HG02571 (cell line): ENCODE measurements around the gene DCXR.

Experiments used
- ATAC-seq: cut with Tn5 transposase; IDR thresholded peaks from one replicate; pipeline ENCODE4 v1.9.1; 2021; ENCODE audit warnings: mild to moderate bottlenecking, moderate library complexity; ENCODE audit not compliant: unreplicated experiment

The DCXR gene

GRCh38 chr17:82037092-82037888 is at the start of gene DCXR:
TSS of gene DCXR (minus strand) at chr17:82037697. CDS start at chr17:82037682, 15 bp downstream.
- ATAC-seq, result peak; percentile 84

DNA sequence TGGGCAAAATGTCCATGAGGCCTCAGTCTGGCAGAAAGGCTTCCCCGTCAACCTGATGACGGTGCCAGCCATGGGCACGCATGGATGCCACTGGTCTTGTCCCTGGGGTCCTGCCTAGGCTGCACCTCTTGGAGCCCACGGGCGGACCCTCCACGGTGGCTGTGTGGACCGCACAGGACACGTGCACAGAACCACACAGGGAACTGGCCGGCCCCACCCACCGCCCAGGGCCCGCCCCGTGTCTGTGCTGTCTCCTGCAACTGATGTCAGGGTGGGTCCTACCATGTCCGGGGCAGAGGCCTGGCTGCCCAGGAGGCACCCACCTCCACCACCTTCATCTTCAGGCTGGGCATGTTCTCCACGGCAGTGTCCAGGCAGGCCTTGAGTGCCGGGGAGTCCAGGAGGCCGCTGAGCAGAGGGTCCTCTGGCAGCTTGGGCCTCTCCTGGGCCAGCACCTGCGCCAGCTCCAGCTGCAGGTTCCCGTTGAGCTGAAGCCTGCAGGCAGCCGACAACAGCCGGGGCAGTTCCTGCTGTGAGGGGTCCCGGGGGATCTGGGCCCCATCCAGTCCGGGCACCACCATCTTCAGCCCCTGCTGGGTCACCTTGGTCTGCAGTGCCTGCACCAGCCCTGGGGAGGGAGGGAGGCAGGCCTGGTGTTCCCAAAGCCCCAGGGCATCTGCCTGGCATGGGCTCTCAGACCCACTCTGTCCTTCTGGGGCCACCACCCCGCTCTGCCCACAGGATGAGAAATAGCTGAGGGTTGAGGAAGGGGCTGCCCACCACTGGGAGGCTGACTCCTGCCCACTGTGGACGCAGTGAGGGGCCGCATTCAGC is 48.7 kb upstream of the DCXR start:
- ATAC-seq, result no peak

DNA sequence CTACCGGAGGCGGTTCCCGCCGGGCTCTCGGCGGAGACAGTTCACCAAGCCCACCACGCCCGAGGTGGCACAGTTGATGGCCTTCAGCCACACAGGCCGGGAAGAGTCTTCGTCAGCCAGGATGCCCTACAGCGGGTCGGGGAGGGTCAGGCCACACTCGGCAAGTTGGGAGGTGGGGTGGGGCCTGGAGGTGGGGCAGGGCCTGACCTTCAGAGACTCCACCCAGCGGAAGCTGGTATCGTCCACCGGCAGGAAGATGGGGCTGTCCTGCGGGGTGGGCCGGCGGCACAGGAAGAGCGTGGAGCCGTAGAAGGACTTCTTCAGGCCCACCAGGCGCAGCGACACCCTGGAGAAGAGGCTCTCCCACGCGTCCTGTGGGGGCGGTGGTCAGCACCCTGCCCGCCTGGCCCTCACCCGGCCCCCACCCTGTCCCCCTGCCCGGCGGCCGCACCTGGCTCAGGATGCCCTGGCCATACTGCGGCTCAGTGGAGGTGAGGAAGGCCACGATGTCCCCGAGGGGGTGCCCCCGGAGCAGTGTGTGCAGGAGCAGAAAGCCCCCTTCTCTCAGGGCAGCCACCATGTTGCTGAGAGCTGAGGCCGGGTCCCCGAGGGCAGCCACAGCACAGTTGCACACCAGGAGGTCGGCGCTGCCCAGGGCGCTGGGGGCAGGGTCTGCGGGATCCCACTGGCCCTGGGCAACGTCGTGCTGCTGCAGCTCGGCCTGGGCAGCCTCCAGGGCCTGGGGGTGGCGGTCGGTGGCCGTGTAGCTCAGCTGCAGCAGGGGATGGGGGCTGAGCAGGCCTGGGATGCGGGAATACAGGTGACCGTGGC is 47.7 kb upstream of the DCXR start:
- no peak for ATAC-seq

- no peak for ATAC-seq
These were observed 47.0 kb upstream of the DCXR start for GRCh38 chr17:82084373-82085030.

GRCh38 chr17:82083533-82084359 is 46.2 kb upstream of the DCXR start:
- no peak for ATAC-seq

GRCh38 chr17:82083009-82083408 is 45.5 kb upstream of the DCXR start:
- no peak for ATAC-seq

DNA sequence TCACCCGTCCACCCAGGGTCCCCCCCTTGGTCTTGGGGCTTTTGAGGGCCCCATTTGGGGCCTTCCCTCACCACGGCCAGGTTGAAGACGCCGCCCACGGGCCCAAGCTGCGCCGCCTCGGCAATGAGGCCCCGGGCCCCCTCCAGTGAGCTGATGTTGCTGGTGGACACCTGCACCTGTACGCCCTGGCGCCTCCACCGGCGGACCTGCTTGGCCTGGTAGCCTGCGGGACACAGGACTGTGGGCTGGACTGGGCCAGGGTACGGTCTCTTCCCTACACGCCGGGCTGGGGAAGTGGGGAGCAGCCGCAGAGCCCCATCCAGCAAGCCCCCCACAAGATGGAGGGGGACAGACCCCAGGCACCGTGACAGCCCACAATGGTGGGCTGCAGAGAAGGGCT is 45.0 kb upstream of the DCXR start:
- ATAC-seq, result no peak

GRCh38 chr17:82081966-82082365 is 44.5 kb upstream of the DCXR start:
- no peak for ATAC-seq

DNA sequence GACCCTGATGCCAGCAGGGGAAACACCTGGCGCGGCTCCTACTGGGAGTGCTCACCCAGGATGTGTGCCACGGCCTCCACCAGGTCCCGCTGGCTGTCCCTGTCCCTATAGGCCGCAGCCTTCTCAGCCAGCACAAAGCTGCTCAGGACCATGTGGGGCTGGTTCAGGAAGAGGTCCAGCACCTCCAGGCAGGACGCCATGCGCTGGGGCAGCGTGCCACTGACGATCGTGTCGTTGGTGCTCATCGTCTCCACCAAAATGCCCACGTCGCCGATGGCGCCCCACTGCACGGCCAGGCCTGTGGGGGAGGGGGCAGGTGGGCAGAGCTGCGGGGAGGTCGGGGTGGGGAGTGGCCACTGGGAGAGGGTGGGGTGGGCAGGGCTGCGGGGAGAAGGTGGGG is 44.0 kb upstream of the DCXR start:
- no peak for ATAC-seq

- no peak for ATAC-seq
These were observed 43.4 kb upstream of the DCXR start for GRCh38 chr17:82080789-82081464.

DNA sequence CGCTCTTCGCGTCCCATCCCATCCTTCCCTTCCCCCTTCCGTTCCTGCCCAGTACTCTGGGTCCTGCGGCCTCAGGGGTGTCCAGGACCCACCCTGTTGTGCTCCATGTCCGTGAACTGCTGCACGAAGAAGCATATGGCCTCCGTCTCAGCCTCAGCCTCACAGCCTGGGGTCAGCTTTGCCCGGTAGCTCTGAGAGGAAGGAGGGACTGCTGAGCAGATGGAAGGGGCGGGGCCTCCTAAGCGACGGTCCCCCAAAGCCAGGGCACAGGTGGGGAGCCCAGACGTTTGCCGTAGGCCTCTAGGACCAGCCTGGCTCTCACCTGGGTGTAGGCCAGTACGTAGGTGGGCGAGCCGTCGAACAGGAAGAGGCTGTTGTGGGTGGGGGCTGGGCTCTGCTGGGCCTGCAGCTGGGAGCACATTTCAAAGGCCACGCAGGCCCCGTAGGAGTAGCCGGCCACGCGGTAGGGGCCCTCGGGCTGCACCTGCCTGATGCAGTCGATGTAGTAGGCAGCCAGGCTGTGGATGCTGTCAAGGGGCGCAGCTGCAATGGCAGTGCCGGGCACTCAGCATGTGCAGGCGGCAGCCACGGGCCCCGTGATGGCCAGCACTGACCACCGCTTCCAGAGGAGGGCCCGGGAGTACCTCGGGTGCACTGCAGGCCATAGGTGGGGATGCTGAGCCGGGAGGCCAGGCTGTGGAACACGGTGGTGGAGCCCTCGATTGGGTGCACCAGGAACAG is 42.7 kb upstream of the DCXR start:
- ATAC-seq, result no peak

GRCh38 chr17:82079001-82079677 is 41.6 kb upstream of the DCXR start:
- no peak for ATAC-seq

- ATAC-seq, result no peak
These were observed 40.9 kb upstream of the DCXR start for GRCh38 chr17:82078433-82078832.

DNA sequence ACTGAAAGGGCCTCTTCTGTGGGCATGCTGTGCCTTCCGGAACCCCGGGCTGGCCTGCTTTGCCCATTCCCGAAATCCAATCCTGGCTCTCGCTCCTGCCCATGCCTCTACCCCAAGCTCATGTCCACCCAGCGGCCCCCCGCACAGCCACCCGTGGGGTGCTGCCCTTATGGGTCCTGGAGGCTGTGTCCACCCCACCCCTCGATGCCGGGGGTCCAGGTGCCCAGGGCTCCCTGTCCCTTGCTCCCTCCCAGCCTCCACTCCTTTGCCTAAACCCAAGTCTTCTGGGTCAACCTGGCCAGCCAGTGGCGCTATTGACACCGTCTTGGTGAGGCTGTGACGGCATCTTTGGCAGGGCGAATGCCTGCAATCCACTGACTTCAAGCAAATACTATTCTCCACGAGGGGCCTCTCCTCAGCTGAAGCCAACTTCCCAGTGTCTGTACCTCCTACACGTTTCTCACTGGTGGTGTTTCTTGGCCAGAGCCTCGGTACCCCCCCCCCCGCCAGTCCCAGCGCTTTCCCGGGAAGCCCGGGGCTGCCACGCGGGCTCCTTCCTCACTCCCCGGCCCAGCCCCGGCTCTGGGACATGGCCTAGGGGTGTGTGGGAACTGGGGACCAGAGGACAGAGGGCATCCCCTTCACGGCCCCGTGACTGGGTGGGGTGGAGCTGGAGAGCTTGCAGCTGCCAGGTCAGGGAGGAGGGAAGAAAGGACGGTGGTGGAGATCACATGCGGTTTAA is 40.3 kb upstream of the DCXR start:
- ATAC-seq, result no peak

- no peak for ATAC-seq
These were observed 39.5 kb upstream of the DCXR start for GRCh38 chr17:82076785-82077591.

GRCh38 chr17:82076018-82076784 is 38.7 kb upstream of the DCXR start:
- ATAC-seq, result no peak
